T-helper 2 cell treated with Interferon-gamma antibody and Interleukin-4, amounts not matched to agents 100 ng/mL and 5 ng/mL, for 36 hours (primary cell): Measurements from ENCODE around the gene SULT6B1. TPM values are rescaled to one million over a fixed set of nuclear protein-coding genes. Genes with fewer than 3 reads are reported as not detected.

Experiments used
- intact Hi-C: fragments of 100-400 bp; cut with micrococcal nuclease; formaldehyde crosslinking; loops from one replicate; pipeline ENCODE4 v1.15.1; 2023
- total RNA-seq: library from RNA; stranded (reverse); gene quantifications from 2 replicates; pipeline ENCODE4 v1.2.3, GENCODE V29; 2022

The SULT6B1 gene
- total RNA-seq, 1 donor from 2014 or later, result not detected

DNA sequence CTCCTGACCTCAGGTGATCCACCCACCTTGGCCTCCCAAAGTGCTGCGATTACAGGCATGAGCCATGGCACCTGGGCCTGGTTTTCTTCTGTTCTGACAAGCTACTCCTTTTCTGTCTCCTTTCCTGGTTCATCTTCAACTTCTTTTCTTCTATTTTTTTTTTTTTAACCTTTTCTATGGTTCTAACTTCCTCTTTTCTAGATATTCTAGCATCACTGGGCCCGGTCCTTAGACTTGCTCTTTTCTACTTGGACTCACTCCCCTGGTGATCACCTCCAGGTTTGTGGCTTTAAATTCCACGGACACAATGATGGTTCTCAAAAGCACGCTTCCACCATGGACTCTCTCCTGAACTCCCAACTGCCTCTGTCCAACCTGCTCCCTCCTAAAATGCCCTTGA is 33.7 kb downstream of the SULT6B1 start:
- intact Hi-C loops, result loop anchor here (5.0 kb wide), 2 partner anchors 168 to 908 kb away; partner anchors contain the start of gene PRKD3

- intact Hi-C loops, result loop anchor here (5.0 kb wide), 1 partner anchor 909 kb away; no protein-coding TSS in a partner anchor
Measured at GRCh38 chr2:37153224-37153623, 35.2 kb downstream of the SULT6B1 start.

- intact Hi-C loops, result loop anchor here (5.0 kb wide), 1 partner anchor 913 kb away; no protein-coding TSS in a partner anchor
Measured at GRCh38 chr2:37149626-37150322, 38.7 kb downstream of the SULT6B1 start.

- intact Hi-C loops, result no loop called here
Measured at GRCh38 chr2:37148325-37148724, 40.1 kb downstream of the SULT6B1 start.

DNA sequence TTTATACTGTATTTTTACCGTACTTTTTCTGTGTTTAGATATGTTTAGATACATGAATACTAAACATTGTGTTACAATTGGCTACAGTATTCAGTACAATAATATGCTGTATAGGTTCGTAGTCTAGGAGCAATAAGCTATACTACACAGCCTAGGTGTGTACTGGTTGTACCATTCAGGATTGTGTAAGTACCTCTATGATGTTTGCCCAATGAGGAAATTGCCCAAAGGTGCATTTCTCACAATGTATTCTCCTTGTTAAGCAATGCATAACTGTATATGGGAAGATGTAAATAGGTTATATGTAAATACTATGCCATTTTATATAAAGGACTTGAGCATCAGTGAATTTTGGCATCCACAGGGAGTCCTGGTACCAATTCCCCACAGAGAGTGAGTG is 42.4 kb downstream of the SULT6B1 start:
- intact Hi-C loops, result no loop called here

- intact Hi-C loops, result no loop called here
Measured at GRCh38 chr2:37143974-37144373, 44.5 kb downstream of the SULT6B1 start.

- intact Hi-C loops, result no loop called here
Measured at GRCh38 chr2:37142546-37142945, 45.9 kb downstream of the SULT6B1 start.

- intact Hi-C loops, result no loop called here
Measured at GRCh38 chr2:37132914-37133313, 55.6 kb downstream of the SULT6B1 start.

DNA sequence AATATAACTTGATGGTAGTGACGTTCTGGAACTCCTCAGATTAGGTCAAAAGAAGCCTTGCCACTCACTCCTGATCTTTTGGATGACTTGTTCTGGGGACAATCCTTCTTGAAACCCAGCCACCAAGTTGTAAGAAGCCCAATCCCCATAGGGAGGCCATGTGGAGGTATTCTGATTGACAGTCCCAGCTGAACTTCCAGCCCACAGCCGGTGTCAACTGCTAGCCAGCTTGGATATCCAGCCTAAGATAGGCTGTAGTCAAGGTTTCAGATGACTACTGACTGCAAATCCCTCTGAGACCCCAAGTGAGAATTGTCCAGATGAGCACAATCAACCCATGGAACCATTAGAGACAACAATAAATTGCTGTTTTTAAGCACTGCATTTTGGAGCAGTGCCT is 63.1 kb downstream of the SULT6B1 start:
- intact Hi-C loops, result no loop called here

DNA sequence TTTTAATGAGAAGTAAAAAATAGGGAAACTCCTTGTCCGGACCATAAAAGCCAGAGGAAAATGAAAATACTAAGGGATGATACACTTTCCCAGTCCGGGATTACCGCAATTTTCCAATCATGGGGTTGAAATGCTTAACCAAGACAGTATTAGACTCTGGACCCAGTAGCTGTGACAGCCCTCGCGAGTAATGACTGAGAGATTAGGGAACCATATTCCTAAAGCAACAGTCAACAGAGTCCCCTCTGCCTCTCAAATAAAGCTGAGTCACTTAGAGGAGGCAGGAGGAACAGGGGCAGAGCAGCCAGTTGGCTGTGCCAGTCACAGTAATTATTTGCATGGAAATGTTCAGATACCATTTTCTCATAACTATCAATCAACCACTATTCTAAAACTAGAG is 69.3 kb downstream of the SULT6B1 start:
- intact Hi-C loops, result no loop called here

Other genes starting within 250 kb of the SULT6B1 start
- 34.5 and 35.2 TPM in 2 replicates for gene STRN, start 222.1 kb downstream of the SULT6B1 start, total RNA-seq
- gene HEATR5B, start 104.3 kb downstream of the SULT6B1 start, total RNA-seq, result 22.1 and 23.4 TPM in 2 replicates
- gene GPATCH11, start 104.2 kb downstream of the SULT6B1 start, total RNA-seq, result 13.0 and 15.7 TPM in 2 replicates
- gene EIF2AK2, start 31.7 kb downstream of the SULT6B1 start, total RNA-seq, result 56.5 and 59.0 TPM in 2 replicates
- gene CEBPZOS, start 7.8 kb upstream of the SULT6B1 start, total RNA-seq, result 34.9 and 38.9 TPM in 2 replicates
- 44.3 and 49.9 TPM in 2 replicates for gene CEBPZ, start 42.9 kb upstream of the SULT6B1 start, total RNA-seq
- 19.6 and 20.2 TPM in 2 replicates for gene NDUFAF7, start 43.0 kb upstream of the SULT6B1 start, total RNA-seq
- gene PRKD3, start 136.2 kb upstream of the SULT6B1 start, total RNA-seq, result 11.1 TPM in 2 replicates
- 0.18 TPM in 1 of 2 replicates, not detected in the other for gene QPCT, start 156.0 kb upstream of the SULT6B1 start, total RNA-seq